A549 treated with RU486 at 1 μM for 4 hours (cell line): ENCODE results near the gene DEFB132. TPM values are rescaled to one million over a fixed set of nuclear protein-coding genes. Genes with fewer than 3 reads are reported as not detected.

Source experiments
- total RNA-seq: library from RNA; stranded (reverse); fragments of 200-300 nt; extraction: Qiagen RNA extraction; gene quantifications from 5 replicates; pipeline ENCODE4 v1.2.3, GENCODE V29; 2022; ENCODE audit warnings: low read depth

DEFB132 gene
- not detected in 5 replicates for total RNA-seq

GRCh38 chr20:257419-257818 lies at the start of gene DEFB132:
DEFB132 (plus strand) TSS chr20:257724; CDS start chr20:257779, 55 bp downstream.

GRCh38 chr20:226958-227357 lies 30.6 kb upstream of the DEFB132 start, which contains the start of gene DEFB129:
DEFB129 (plus strand) TSS chr20:227258; CDS start chr20:227289, 31 bp downstream.

GRCh38 chr20:290084-290831 lies 32.7 kb downstream of the DEFB132 start, which contains the start of gene C20orf96:
C20orf96 (minus strand) TSS chr20:290750; CDS start chr20:290610, 140 bp downstream.

GRCh38 chr20:297098-297924 lies 39.8 kb downstream of the DEFB132 start, which contains the start of gene ZCCHC3:
ZCCHC3 (plus strand) TSS chr20:297570; CDS start chr20:297587, 17 bp downstream.

Other genes starting within 250 kb of the DEFB132 start
- gene DEFB125, start 170.1 kb upstream of the DEFB132 start, total RNA-seq = not detected in 5 replicates
- gene DEFB126, start 115.1 kb upstream of the DEFB132 start, total RNA-seq = not detected in 5 replicates
- not detected in 5 replicates for gene DEFB127, start 100.3 kb upstream of the DEFB132 start, total RNA-seq
- gene DEFB128, start 68.0 kb upstream of the DEFB132 start, total RNA-seq = not detected in 5 replicates
- not detected in 5 replicates for gene DEFB129, start 30.5 kb upstream of the DEFB132 start, total RNA-seq
- 11.2 to 13.4 TPM (median 12.2 TPM) in 5 replicates for gene C20orf96, start 33.0 kb downstream of the DEFB132 start, total RNA-seq
- gene ZCCHC3, start 39.8 kb downstream of the DEFB132 start, total RNA-seq = 19.0 to 24.1 TPM (median 22.0 TPM) in 5 replicates
- 20.1 to 30.9 TPM (median 30.6 TPM) in 5 replicates for gene SOX12, start 67.8 kb downstream of the DEFB132 start, total RNA-seq
- gene NRSN2, start 89.4 kb downstream of the DEFB132 start, total RNA-seq = 54.0 to 68.2 TPM (median 62.2 TPM) in 5 replicates
- gene TRIB3, start 123.0 kb downstream of the DEFB132 start, total RNA-seq = 39.1 to 53.6 TPM (median 50.4 TPM) in 5 replicates
- gene RBCK1, start 150.6 kb downstream of the DEFB132 start, total RNA-seq = 101 to 145 TPM (median 138 TPM) in 5 replicates
- 30.9 to 34.8 TPM (median 34.1 TPM) in 5 replicates for gene TBC1D20, start 204.8 kb downstream of the DEFB132 start, total RNA-seq